SH-SY5Y (cell line): ENCODE measurements around the gene HMCN1.

Experiments used
- GATA2 ChIP-seq: IDR thresholded peaks from 2 replicates; pipeline ENCODE4 v1.6.1; 2011; ENCODE audit warnings: mild to moderate bottlenecking, low read depth, low read length
- GATA3 ChIP-seq: IDR thresholded peaks from 2 replicates; pipeline ENCODE4 v1.6.1; 2011; ENCODE audit warnings: low read depth, mild to moderate bottlenecking, low read length, moderate library complexity

- no peak for TF ChIP-seq GATA2
- TF ChIP-seq GATA3 = no peak
Measured at GRCh38 chr1:186082235-186082937, 348.2 kb downstream of the HMCN1 start.
